ENCODE measurements around the gene DAD1.

Gene DAD1

DNA sequence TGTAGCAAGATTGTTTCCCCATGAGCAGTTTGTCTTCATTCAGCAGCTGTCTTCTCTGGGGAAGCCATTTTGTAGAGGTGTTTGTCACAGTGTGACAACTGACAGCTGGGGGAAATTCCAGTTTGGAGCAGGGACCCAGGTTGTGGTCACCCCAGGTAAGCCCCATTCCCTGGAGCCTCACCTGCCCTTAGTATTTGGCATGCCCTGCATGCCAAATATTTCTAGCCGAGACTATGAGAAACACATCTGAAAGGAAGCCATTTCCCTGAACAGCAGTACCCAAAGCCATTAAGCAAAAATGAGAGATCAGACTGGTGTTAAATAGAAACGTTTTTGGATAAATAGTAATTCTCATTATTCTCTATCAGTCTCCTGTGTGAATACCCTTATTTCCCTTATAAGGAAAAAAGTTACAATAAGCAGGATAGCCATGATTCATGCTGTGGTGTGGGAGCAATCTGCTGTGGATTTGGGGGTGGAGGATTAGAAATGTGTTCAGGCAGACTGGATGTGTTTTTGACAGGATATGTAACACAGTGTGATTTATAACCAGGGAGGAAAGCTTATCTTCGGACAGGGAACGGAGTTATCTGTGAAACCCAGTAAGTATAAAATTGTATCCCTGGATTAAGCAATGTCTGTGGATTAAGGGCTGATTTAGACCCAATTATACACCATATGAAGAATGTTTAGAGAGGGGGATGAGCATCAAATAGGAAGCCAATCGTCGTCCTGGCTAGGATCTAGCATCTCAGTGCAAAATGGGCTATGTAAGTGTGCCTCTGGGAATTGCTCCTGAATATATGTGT is 68.9 kb downstream of the DAD1 start:
- no peak for DNase-seq (ENCODE audit: low spot score)

DNA sequence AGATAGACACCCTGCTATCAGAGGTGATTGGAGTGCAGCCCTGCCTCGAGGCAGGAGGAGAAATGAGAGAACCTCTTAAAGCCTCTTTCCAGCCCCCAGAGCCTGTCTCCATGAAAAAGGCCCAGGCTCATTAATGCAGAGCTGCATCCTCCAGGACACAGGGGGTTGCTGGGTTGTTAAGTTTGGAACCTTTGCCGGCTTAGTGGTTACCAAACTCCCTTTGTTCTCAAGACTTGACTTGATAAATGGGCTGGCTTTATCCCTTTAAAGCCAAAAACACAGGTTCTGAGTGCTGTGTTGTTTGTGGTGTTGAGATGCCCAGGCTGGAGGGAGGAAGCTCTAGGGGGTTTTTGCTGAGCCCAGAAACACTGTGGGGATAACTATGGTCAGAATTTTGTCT is 71.0 kb downstream of the DAD1 start:
- DNase-seq (ENCODE audit: low spot score), result no peak

DNA sequence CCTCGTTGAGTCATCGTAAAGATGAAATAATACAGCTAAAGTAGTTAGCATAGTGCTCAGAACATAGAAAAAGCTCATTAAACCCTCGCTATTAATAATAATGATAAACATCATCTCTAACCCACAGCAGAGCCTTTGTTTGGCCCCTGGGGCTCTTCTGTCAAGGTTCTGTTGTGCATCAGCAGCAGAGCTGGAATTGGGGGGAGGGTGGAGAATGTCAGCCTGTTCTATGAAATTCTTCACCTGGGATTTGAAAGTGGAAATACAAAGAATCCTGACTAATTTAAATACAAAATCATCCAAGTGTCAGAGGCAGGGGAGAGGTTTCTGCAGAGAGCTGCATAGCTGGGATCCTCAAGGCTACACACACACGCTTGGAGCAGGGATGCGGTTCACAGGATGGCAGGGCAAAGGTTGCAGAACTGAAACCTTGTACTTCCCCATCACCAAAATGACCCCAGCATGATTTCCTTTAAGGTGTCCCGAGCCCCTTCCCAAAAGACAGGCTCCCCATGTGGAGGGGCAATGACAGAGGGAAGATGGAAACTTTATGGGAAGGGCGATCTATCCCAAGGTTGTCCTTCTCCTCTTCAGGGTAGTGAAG is 71.8 kb downstream of the DAD1 start:
- no peak for DNase-seq (ENCODE audit: low spot score)

DNA sequence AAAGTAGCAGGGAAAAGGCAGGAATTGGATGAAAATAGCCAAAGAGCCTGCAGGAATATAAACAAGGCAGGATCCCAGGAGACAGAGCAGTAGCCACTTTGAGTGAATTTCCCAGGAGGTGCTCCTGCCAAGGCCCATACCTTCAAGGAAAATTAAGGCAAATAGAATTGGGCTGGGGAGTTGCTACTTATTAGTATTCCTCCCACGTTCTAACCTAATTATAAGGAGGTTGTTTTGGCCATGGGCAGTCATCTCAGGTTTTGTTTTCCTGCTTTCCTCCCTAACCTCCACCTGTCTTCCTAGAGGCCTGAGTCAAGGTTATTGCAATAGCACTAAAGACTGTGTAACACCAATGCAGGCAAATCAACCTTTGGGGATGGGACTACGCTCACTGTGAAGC is 73.1 kb downstream of the DAD1 start:
- DNase-seq (ENCODE audit: low spot score), result no peak

Small RNA genes lying within 50 kb of the gene (small RNA-seq; reads per million reads assigned to genes)
- gene TRAJ1 (0 reads per million in 2 experiments), gene TRAJ10 (0 reads per million in 2 experiments), gene TRAJ11 (0 reads per million in 2 experiments), gene TRAJ12 (0 reads per million in 2 experiments), gene TRAJ13 (0 reads per million in 2 experiments), gene TRAJ14 (0 reads per million in 2 experiments), gene TRAJ16 (0 reads per million in 2 experiments), gene TRAJ17 (0 reads per million in 2 experiments), gene TRAJ18 (0 reads per million in 2 experiments), gene TRAJ19 (0 reads per million in 2 experiments), gene TRAJ2 (0 reads per million in 2 experiments), gene TRAJ20 (0 reads per million in 2 experiments), gene TRAJ21 (0 reads per million in 2 experiments), gene TRAJ22 (0 reads per million in 2 experiments), gene TRAJ23 (0 reads per million in 2 experiments), gene TRAJ24 (0 reads per million in 2 experiments), gene TRAJ25 (0 reads per million in 2 experiments), gene TRAJ26 (0 reads per million in 2 experiments), gene TRAJ27 (0 reads per million in 2 experiments), gene TRAJ28 (0 reads per million in 2 experiments), gene TRAJ3 (0 reads per million in 2 experiments), gene TRAJ4 (0 to 0.03 reads per million in 2 experiments), gene TRAJ5 (0 reads per million in 2 experiments), gene TRAJ6 (0 reads per million in 2 experiments), gene TRAJ7 (0 reads per million in 2 experiments), gene TRAJ8 (0 reads per million in 2 experiments), gene TRAJ9 (0 reads per million in 2 experiments)
